GM21723 (cell line): ENCODE measurements around the gene ZBED1.
"Not testable (repeated sequence)": the region's sequence is repeated elsewhere in the genome, so short reads cannot be mapped to it uniquely, and the experiment has no call there.

Experiments used
- ATAC-seq: cut with Tn5 transposase; IDR thresholded peaks from one replicate; pipeline ENCODE4 v1.9.1; 2021; ENCODE audit warnings: mild to moderate bottlenecking, moderate library complexity; ENCODE audit not compliant: unreplicated experiment

ZBED1 gene

GRCh38 chrX:2477313-2477712 lies 23.5 kb downstream of the ZBED1 start:
- not testable (repeated sequence) for ATAC-seq

GRCh38 chrX:2474963-2475726 lies 25.6 kb downstream of the ZBED1 start:
- ATAC-seq, result no peak

GRCh38 chrX:2474280-2474962 lies 26.4 kb downstream of the ZBED1 start:
- ATAC-seq, result no peak

- not testable (repeated sequence) for ATAC-seq
These were observed 27.7 kb downstream of the ZBED1 start for GRCh38 chrX:2473064-2473463.

- ATAC-seq, result no peak
These were observed 29.1 kb downstream of the ZBED1 start for GRCh38 chrX:2471641-2472040.

GRCh38 chrX:2471126-2471525 lies 29.6 kb downstream of the ZBED1 start:
- not testable (repeated sequence) for ATAC-seq

- not testable (repeated sequence) for ATAC-seq
These were observed 30.9 kb downstream of the ZBED1 start for GRCh38 chrX:2469852-2470251.

- ATAC-seq, result no peak
These were observed 31.5 kb downstream of the ZBED1 start for GRCh38 chrX:2469196-2469685.

- no peak for ATAC-seq
These were observed 32.2 kb downstream of the ZBED1 start for GRCh38 chrX:2468261-2469195.

- no peak for ATAC-seq
These were observed 33.7 kb downstream of the ZBED1 start for GRCh38 chrX:2466876-2467656.

GRCh38 chrX:2464677-2465166 lies 36.1 kb downstream of the ZBED1 start:
- ATAC-seq, result no peak

GRCh38 chrX:2463973-2464676 lies 36.7 kb downstream of the ZBED1 start:
- no peak for ATAC-seq

GRCh38 chrX:2463481-2463880 lies 37.3 kb downstream of the ZBED1 start:
- not testable (repeated sequence) for ATAC-seq

GRCh38 chrX:2462780-2463179 lies 38.0 kb downstream of the ZBED1 start:
- ATAC-seq, result no peak

- ATAC-seq, result no peak
These were observed 38.7 kb downstream of the ZBED1 start for GRCh38 chrX:2462074-2462473.

GRCh38 chrX:2461711-2462016 lies 39.1 kb downstream of the ZBED1 start:
- no peak for ATAC-seq

GRCh38 chrX:2460821-2461710 lies 39.7 kb downstream of the ZBED1 start:
- ATAC-seq, result not testable (repeated sequence)

GRCh38 chrX:2460048-2460447 lies 40.7 kb downstream of the ZBED1 start:
- not testable (repeated sequence) for ATAC-seq

- ATAC-seq, result no peak
These were observed 42.5 kb downstream of the ZBED1 start for GRCh38 chrX:2458309-2458708.
